HG02798 (cell line): ENCODE results near the gene DIPK1A.
"Not testable (repeated sequence)": the region's sequence is repeated elsewhere in the genome, so short reads cannot be mapped to it uniquely, and the experiment has no call there.

Experiments used
- ATAC-seq: cut with Tn5 transposase; IDR thresholded peaks from one replicate; pipeline ENCODE4 v1.9.1; 2021; ENCODE audit warnings: mild to moderate bottlenecking; ENCODE audit not compliant: unreplicated experiment, poor library complexity

The DIPK1A gene

GRCh38 chr1:92923664-92924063, 37.6 kb downstream of the DIPK1A start:
- ATAC-seq = no peak

DNA sequence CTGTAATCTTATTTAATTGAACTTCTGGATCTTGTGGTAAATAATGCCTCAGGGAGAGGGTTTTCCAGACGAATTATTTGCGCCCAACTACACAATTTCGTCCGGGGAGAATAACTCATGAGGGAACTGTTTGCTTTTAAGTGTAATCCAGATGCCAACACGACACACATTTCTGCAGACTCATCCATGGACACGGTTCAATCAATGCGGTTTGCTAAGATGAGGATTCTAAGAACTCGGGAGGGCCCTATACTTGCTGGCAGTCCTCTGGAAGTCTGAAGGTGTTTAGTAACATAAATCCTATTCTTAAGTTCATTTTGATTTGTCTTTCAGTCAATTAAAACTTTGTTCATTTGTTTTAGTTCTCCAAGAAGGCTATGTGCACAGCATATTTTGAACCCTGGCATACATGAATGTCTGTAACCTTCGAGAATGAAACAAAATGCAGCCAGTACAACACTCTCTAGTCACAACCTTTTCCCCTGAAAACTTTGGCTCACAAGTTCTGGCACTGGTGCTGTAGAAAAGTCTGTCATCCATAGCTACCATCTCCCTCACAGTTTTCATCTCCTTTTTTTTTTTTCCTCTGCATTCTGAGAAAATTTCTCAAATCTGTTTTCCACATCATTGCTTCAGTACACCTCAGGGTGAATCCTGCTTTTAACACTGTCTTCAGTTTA, 38.8 kb downstream of the DIPK1A start:
- ATAC-seq = no peak

DNA sequence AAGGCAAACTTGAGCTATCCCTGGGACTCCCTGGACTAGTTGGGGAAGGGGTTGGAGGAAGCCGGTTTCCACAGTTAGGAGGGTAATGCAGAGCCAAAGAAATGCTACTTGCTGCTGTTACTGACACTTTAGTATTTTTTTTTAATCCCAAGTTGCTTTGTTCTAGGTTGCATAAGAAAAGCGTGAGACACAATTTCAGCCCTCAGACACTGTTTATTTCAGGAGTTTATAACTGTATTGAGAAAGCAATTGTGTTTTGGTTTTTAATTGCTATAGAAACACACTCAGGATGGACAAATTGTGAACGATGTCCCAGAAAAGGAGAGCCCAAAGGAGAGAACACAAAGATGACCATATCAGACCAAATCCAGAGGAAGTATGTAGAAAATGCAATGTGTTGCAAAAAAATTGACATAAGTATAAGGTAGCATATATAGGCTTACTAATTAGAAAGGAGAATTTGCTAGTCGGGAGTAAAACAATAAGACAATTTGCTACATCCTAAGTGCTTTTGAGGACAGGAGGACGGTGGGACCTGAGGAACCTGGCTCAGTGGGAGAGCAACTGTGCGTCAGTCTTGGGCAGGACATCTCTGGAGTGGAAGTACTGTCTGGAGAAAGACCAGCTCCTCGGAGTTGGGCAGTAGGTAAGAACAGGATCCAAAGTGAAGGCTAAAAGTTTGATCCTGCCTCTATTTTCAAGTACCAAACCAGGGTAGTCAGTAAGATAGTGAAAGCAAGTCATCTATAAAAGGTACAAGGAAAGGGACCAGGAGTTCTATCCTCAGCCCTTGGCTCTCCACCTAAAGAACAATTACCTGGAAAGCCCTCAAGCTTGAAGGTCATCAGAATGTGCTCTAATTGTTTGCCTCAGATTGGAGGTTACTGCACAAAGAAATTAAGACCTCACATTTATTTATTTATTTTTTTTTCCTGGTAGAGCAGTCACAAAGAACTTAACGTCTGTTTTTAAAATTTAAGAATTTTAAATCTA, 39.9 kb downstream of the DIPK1A start:
- no peak for ATAC-seq

DNA sequence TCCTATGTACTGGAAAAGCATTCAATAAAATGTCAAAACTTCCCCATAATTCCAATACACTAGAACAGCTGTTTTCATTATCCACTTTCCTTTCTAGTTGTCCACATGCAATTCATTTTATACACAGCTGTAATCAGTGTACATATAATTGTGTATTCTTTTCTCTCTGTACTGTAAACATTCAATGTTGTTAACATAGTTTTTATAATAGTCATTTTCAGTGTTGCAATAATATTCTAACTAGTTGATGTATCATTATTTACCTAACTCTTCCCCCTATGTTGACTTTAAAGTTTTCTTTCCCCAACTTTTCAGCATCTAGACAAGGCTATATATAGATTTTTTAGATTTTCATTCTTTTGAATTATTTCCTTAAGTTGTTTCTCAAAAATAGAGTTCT, 44.4 kb downstream of the DIPK1A start:
- no peak for ATAC-seq

DNA sequence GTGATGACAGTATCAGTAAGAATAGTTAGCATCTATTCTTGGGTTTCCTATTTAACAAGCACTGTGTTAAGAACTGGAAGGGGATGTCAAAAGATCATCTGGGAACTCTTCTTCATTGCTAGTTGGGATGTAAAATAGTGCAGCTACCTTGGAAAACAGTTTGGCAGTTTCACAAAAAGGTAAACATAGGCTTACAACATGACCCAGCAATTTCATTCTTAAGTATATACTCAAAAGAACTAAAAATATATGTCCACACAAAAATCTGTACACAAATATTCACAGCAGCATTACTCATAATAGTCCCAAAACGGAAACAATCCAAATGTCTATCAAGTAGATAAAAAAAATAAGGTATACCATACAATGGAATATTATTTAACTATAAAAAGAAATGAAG, 45.7 kb downstream of the DIPK1A start:
- ATAC-seq = no peak

DNA sequence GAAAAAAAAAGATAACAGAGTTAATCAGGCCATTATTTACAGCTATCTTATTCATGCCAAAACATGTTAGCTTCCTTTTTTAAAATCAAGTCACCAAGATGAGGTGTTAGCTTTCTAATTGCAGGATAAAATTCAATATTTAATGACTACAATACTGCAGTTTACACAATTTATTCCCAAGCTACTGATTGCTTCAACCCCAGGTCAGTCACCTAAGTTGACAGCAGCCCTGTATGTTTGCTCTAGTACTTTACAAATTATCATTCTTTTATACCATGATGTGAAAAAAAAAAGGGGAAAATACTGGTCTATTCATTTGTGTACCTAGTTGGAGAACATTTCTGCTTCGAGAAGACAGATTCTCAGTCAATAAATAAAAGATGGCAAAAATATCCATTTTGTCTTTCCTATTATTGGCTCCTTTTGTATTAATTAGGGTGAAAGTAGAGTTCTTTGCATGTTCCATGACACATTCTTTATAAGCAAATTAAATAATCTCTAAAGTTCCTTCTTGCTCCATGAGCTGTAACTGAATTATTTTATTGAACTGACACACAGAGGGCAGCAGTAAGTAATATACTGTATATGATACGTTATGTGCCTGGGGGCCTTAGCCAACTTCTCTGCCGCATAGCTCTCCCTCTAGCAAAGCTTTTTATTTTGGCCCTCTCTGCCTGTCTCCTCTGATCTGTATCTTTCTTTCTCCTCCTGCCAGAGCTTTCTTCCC, 48.0 kb downstream of the DIPK1A start:
- no peak for ATAC-seq

GRCh38 chr1:92910081-92910480, 51.2 kb downstream of the DIPK1A start:
- no peak for ATAC-seq

GRCh38 chr1:92909321-92909720, 51.9 kb downstream of the DIPK1A start:
- no peak for ATAC-seq

GRCh38 chr1:92907949-92908684, 53.1 kb downstream of the DIPK1A start:
- no peak for ATAC-seq

DNA sequence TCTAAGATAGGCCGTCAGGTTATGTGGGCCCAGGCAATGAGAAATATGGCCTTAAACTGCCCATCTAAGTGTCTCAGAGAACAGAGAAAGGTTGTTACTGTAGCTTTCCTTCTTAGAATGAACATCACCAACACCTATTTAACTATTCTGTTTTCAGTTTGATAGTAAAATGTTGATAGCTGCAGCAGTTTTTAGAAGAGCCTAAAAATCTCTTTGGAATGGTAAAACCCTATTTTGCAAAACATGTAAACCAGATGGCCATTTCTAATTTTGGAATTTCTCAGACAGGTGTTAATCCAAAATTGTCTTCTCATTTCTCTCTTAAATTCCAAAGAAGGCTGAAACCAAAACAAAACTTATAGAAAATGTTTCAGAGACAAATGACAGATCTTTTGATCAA, 57.5 kb downstream of the DIPK1A start:
- peak; percentile 39 for ATAC-seq

DNA sequence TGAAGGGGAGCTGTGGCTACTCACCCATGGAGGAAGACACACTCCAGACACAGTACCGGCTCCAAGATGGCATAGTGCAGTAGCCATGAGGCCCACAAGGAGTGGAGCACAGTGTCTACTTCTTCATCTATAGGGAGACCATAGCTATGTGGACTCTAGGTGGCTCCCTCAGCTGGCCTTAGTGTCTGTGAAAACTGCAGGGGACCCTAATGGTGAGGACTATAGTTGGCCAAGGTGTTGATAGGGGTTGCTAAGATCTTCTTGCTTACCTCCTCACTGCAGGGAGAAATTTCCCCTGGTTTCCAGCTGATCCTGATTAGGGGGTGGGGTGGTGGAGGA, 58.9 kb downstream of the DIPK1A start:
- ATAC-seq = no peak

- no peak for ATAC-seq
Observed at GRCh38 chr1:92901699-92902405, 59.4 kb downstream of the DIPK1A start.

- ATAC-seq = no peak
Observed at GRCh38 chr1:92901126-92901525, 60.1 kb downstream of the DIPK1A start.

DNA sequence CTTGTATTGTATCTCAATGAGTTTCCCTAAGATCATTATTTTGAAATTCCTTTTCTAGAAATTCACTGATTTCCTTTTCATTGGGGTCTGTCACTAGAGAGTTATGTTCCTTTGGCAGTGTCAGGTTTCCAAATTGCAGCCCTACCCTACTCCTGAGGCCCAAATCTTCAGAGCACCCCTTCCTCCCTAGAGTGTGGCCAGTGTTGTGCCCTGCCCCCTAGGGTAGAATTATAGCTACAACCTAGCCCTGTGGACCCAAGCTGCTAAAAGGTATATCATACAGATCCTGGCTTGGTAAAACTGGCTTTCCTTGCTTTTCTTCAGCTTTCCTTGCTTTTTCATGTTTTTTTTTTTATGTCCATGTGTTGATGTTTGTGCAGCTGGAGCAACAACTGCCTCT, 60.7 kb downstream of the DIPK1A start:
- no peak for ATAC-seq

- no peak for ATAC-seq
Observed at GRCh38 chr1:92899780-92900179, 61.5 kb downstream of the DIPK1A start.

DNA sequence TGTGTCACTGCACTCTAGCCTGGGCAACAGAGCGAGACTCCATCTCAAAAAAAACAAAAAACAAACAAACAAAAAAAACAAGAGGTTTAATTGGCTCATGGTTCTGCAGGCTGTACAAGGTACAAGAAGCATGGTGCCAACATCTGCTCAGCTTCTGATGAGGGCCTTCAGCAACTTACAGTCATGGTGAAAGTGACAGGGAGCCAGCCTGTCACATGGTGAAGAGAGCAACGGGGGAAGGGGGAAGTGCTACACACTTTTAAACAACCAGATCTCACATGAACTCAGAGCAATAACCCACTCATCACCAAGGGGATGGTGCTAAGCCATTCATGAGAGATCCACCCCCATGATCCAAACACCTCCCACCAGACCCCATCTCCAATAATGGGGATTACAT, 63.2 kb downstream of the DIPK1A start:
- ATAC-seq = not testable (repeated sequence)

DNA sequence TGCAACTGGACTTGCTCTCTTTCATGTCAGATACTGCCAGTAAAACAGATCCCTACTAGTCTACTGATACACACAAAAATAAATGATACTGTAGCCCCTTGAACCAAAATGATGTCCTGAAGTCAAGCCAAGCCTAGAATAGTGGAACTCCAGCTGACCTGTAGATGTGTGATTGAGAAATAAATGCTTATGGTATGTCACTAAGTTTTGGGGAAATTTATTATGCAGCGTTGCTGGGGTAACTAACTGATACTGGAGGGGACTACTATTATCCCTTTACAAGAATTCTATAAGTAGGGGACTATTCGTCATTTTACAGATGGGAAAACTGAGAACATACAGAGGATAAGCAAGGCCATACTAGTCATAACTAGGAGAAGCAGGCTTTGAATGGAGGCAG, 73.8 kb downstream of the DIPK1A start:
- ATAC-seq = no peak

DNA sequence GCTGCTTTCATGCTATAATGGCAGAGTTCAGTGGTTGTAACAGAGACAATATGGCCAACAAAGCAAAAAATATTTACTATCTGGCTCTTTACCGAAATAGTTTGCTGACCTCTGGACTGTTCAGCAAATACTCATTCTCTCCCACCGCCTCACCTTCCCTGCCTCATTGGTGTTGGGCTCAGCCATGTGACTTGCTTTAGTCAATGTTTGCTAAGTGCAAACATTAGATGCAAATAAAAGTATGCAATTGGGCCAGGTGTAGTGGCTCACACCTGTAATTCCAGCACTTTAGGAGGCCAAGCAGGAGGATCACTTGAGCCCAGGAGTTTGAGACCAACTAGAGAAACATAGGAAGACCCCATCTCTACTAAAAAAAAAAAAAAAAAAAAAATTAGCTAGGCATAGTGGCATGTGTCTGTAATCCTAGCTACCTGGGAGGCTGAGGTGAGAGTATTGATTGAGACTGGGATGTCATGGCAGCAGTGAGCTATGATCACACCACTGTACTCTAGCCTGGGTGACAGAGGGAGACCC, 74.3 kb downstream of the DIPK1A start:
- no peak for ATAC-seq

DNA sequence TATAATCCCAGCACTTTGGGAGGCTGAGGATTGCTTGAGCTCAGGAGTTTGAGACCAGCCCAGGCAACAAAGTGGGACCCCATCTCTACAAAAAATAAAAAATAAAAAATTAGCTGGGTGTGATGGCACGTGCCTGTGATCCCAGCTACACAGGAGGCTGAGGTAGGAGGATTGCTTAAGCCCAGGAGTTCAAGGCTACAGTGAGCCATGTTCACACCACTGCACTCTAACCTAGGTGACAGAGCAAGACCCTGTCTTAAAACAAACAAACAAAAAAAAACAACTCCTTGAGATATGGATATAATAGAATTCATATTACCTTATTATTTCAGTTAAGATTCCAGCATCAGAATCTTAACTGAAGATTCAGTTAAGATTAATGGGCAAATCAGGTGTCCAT, 77.1 kb downstream of the DIPK1A start:
- ATAC-seq = no peak

GRCh38 chr1:92883297-92883696, 78.0 kb downstream of the DIPK1A start:
- ATAC-seq = no peak
